GM19468 (cell line): ENCODE results near the gene ARHGAP29.

Source experiments
- ATAC-seq: cut with Tn5 transposase; IDR thresholded peaks from one replicate; pipeline ENCODE4 v1.9.1; 2021; ENCODE audit warnings: mild to moderate bottlenecking, moderate library complexity, moderate number of reproducible peaks; ENCODE audit not compliant: unreplicated experiment; ENCODE audit errors: extremely low read depth

The ARHGAP29 gene

DNA sequence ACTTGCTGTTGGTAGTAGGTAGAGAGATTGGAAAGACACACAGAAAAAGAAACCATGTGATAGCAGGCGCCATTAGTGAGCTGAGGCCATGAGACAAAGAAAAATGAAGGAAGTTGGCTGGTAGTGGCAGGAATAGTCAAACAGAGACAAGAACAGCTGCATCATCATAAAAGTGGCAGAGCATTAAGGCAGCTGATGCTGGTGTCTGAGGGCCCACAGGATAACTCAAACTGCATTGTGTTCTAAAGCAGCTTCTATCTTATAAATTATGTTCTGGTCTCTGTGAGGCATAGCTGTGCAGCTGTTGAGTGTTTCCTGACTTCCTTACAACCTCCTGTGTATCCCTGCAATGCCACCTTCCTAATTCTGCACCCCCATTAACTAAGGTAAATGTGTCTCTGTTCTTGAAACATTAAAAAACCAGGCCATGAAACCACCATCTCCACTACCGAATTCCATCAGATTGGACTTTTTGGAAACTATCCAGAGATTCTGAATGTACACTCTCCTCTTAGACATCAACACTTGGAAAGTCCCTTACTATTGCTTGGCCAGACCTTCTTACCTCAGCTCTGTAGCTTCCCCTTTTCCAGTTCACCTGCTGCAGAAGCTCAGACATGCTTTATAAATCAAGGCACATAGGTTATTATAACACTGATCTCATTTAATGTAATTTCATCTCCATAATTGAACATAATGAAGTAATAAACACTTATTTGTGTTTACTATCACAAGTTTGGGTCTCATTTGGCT is 23.4 kb upstream of the ARHGAP29 start:
- ATAC-seq = no peak

DNA sequence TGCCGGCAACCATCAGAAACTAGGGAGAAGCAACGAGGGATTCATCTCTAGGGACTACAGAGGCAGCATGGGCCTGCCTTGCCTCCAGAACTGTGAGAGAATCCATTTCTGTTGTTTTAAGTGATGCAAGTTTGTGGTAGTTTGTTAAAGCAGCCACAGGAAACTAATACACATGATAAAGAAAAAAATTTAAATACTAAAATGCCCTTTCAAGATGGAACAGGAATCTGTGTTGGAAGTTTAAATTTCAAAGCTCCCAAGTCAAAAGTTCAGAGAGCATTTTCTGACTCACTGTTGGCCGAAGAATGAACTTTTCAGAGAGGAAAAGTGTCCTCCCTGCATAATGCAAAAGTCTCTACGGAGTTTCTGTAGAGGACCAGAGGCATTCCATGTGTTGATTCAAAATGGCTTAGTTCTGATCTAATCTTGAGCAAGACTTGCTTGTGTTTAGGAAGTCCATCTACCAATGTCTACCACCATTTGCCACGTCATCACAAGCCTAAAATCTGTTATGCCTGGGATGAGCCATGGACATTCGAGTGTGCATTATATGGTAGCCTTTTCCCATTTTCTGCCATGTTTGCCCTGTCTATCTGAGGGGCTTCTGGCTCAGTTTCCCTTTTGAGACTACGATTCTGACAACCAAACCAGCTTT is 22.4 kb upstream of the ARHGAP29 start:
- no peak for ATAC-seq

DNA sequence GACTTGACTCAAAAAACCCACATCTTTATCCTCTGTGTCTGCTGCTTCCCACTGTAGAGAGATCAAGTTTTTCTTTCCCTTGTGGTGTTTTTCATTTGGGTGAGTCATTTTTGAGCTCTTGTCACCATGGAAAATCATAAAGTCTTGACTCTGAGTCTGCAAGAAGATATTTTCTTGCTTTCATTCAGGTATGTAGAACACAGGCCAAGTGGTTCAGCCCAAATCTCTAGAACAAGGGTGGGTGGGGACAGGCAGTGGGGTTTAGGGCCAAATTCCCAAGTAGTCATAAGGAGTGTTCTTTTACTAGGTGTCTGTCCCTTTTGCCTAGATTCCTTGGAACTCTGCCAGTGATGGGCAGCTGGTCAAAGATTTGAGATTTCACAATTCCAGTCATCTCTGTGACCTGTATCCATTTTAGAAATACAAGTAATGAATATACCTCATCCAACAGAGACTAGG is 21.5 kb upstream of the ARHGAP29 start:
- ATAC-seq = no peak

- ATAC-seq = no peak
These were observed 20.1 kb upstream of the ARHGAP29 start for GRCh38 chr1:94257444-94257843.

GRCh38 chr1:94255476-94255875 is 18.1 kb upstream of the ARHGAP29 start:
- no peak for ATAC-seq

- no peak for ATAC-seq
These were observed 16.9 kb upstream of the ARHGAP29 start for GRCh38 chr1:94254073-94254810.

DNA sequence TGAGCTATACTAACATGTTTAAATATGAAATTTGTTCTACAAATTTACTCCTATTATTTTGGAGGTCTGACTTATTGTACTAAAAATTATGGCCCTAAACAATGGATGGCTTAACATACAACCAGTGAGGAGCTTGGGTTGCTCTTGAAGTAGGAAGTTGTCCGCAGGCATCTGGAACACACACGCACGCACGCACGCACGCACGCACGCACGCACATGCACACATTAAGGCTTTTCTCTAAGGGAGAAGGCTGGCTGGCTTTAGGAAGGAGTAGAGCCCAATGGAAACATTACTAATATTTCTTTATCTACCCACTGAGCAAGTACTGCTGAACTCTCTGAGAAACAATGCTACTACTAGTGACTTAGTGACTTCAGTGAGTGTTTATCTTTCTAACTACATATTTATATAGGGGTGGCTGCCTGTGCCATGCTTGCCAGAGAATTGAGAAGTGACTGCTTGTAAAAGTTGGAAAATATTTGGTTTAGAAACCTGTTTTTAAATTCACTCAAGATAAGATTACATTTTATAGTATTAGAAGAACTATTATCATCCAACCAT is 16.2 kb upstream of the ARHGAP29 start:
- ATAC-seq = no peak

DNA sequence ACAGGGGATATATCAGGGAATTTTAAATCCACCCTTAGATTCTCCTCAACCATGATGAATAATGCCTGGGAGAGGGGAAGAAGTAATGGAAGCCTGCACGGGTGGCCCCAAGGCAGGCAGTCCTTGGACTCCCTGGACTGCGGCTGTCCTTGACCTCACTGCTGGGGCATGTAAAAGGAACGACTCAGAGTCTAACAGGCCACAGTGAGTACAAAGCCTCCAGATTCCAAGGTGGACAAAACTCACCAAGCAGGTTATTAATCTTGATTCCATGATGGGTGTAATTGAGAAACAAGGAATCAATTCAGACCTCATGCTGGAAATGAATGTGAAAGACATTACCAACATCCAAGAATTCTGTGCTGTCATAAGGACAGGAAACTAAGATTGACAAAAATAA is 13.0 kb upstream of the ARHGAP29 start:
- no peak for ATAC-seq

GRCh38 chr1:94248956-94249688 is 11.7 kb upstream of the ARHGAP29 start:
- ATAC-seq = no peak

- ATAC-seq = no peak
These were observed 10.0 kb upstream of the ARHGAP29 start for GRCh38 chr1:94247138-94248094.

DNA sequence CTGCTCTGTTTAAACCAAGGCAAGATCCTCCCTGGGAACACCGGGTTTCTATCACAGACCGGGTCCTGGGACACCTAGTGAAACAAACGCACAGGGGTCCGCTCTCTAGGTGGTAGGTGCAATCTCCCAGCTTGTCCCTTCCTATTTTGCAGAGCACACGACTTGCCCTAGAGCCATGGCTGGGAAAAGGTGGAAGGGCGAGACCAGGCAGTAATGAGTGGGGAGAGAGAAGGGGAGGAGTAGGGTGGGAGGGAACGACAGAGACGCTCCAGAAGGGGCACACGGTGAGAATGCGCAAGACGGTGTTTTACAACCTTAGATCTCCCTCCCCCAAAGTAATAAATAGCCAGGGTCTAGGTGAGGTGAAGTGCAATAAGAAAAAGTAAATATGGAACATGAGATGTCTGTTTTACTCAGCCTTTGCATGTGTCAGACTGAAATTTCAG is 9.3 kb upstream of the ARHGAP29 start:
- ATAC-seq = no peak

DNA sequence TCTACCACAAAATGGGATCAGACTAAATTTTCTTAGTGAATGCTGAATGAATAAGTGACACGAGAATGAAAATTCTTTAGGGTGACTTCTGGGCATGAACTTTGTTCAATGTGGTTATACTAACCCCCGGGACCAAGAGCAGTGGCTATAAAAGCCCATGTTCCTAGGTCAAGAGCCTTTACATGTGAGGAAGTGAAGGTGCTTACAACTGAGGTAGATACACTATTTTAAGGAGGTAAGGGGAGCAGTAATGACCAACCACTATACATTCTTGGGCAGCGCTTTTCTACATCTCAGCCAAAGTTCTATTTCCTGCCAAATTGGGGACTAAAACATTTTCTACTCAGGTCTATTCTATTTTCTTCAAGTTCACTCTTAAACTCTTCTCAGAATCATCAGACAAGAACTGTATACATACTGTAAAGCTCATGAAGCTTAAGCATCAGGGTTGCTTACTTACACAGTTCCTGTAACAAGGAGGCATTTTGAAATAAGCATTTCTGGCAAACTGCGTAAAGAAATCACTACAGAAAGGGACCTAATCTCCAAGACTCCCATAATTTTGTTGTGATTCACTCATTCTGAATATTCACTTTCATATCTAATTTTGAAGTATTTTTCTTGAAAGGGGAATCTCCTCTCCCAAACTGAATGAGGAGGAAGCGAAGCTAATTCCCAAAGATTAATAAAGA is 8.5 kb upstream of the ARHGAP29 start:
- ATAC-seq = no peak

GRCh38 chr1:94244816-94245215 is 7.4 kb upstream of the ARHGAP29 start:
- no peak for ATAC-seq

- no peak for ATAC-seq
These were observed 6.3 kb upstream of the ARHGAP29 start for GRCh38 chr1:94243665-94244064.

- no peak for ATAC-seq
These were observed 3.4 kb upstream of the ARHGAP29 start for GRCh38 chr1:94240822-94241221.

- ATAC-seq = no peak
These were observed 2.4 kb upstream of the ARHGAP29 start for GRCh38 chr1:94239796-94240195.

- ATAC-seq = no peak
These were observed 1.7 kb upstream of the ARHGAP29 start for GRCh38 chr1:94239051-94239450.

GRCh38 chr1:94236630-94237290 is 624 bp downstream of the ARHGAP29 start:
- ATAC-seq = no peak
